ENCODE measurements around the gene ABCC4.

DNA sequence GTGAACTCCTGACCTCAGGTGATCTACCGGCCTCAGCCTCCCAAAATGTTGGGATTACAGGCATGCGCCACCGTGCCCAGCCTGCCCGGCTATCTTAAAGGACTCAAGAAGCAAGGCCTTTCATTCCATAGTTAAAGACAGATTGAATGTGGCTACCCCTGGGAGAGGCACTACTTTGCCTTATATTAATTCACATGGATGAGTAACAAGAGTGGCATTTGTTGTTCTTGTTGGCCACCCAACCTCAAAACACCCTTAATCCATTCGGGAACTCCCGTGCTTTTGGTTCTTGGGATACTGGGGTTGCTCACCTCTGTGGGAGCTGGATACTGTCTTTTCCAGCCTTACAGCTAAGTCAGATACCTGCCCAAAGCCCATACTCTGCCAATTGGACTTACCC is 34.4 kb upstream of the ABCC4 start:
- TF ChIP-seq EZH2 (IDR thresholded peaks at IDR 0.05; ENCODE audit: low read depth, unreplicated experiment) (no peak), POLR2AphosphoS5 (IDR thresholded peaks at IDR 0.05; ENCODE audit: low read depth) (no peak), REST (IDR thresholded peaks at IDR 0.05; ENCODE audit: unreplicated experiment) (no peak), STAT1 (IDR thresholded peaks at IDR 0.05; ENCODE audit: unreplicated experiment) (no peak), EZH2phosphoT487 (IDR thresholded peaks at IDR 0.05; ENCODE audit: unreplicated experiment) (no peak), ZNF114 (CRISPR knock-in tag; IDR thresholded peaks at IDR 0.05) (no peak), CREB1 (CRISPR knock-in tag; IDR thresholded peaks at IDR 0.05; ENCODE audit: low read depth) (no peak), JUNB (IDR thresholded peaks at IDR 0.05; ENCODE audit: unreplicated experiment) (no peak)
- TF ChIP-seq, protein P1, sequence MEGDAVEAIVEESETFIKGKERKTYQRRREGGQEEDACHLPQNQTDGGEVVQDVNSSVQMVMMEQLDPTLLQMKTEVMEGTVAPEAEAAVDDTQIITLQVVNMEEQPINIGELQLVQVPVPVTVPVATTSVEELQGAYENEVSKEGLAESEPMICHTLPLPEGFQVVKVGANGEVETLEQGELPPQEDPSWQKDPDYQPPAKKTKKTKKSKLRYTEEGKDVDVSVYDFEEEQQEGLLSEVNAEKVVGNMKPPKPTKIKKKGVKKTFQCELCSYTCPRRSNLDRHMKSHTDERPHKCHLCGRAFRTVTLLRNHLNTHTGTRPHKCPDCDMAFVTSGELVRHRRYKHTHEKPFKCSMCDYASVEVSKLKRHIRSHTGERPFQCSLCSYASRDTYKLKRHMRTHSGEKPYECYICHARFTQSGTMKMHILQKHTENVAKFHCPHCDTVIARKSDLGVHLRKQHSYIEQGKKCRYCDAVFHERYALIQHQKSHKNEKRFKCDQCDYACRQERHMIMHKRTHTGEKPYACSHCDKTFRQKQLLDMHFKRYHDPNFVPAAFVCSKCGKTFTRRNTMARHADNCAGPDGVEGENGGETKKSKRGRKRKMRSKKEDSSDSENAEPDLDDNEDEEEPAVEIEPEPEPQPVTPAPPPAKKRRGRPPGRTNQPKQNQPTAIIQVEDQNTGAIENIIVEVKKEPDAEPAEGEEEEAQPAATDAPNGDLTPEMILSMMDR (conservative IDR thresholded peaks at IDR 0.05; ENCODE audit: low read depth in 2 of 2) = no peak
- TF ChIP-seq, protein P2, sequence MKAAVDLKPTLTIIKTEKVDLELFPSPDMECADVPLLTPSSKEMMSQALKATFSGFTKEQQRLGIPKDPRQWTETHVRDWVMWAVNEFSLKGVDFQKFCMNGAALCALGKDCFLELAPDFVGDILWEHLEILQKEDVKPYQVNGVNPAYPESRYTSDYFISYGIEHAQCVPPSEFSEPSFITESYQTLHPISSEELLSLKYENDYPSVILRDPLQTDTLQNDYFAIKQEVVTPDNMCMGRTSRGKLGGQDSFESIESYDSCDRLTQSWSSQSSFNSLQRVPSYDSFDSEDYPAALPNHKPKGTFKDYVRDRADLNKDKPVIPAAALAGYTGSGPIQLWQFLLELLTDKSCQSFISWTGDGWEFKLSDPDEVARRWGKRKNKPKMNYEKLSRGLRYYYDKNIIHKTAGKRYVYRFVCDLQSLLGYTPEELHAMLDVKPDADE (IDR thresholded peaks at IDR 0.05) = no peak
